HG02938 (cell line): Measurements from ENCODE around the gene ATG14.

ENCODE experiments used
- ATAC-seq: cut with Tn5 transposase; IDR thresholded peaks from one replicate; pipeline ENCODE4 v1.9.1; 2021; ENCODE audit warnings: mild to moderate bottlenecking, moderate library complexity; ENCODE audit not compliant: unreplicated experiment

The ATG14 gene

GRCh38 chr14:55323910-55324309 is 87.7 kb downstream of the ATG14 start:
- no peak for ATAC-seq

GRCh38 chr14:55318694-55319093 is 92.9 kb downstream of the ATG14 start:
- ATAC-seq: no peak

DNA sequence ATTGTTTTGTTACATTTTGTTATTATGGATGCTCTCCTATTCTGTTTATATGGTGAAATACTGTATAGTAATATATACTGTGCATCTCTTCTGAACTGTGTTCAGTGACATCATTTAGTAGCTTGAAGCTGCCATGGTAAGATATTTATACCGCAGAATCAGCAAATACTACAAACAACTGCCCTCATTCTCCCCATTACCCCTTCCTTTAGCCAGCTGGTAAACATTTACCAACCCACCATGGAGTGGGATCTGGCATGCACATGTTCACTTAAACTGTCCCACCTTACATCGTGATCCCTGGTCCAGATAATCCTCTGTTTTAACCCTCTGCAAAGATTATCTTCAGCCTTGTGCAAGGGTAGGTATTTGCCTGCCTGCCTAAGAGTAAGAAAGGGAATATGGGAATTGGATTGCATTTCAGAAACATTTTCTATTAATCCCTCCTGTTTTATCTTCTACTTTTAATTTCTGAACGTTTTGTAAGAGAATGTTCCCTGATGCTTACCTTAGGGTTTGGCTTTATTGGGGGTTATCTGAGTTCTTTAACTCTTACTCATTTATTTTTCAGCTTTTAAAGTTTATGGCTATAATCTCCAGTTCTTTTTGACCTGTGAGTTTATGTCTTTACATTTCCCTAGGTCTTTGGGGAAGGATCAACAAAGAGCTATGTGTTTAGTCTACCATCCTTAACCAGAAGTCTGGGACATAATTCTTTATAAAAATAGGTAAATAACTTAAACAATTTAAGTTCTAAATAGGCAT is 93.9 kb downstream of the ATG14 start:
- no peak for ATAC-seq

DNA sequence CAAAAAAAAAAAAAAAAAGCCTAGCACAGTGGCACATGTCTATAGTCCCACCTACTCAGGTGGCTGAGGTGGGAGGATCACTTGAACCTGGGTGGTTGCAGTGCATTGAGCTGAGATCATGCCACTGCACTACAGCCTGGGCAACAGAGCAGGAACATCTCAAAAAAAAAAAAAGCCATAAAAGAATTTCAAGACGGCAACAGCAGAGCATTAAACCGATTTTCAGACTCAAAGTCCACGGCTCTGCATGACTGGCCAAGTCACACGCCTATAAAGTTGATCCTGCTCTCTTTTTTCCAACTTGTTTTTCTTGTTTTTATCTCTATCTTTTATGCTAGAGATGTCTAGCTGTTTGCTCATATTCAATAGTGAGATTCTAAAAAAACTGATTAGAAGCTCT is 95.1 kb downstream of the ATG14 start:
- ATAC-seq: no peak
